ENCODE measurements around the gene DDX23. TPM values are rescaled to one million over a fixed set of nuclear protein-coding genes. Genes with fewer than 3 reads are reported as not detected.

DDX23 gene
- total and polyA plus RNA-seq, 4 donors = 36.6 to 86.7 (median 61.7) TPM

GRCh38 chr12:48819986-48820725 is 31.8 kb downstream of the DDX23 start:
- H3K4me1 ChIP-seq (ENCODE audit: control insufficient read depth in 5 of 5, insufficient read depth in 5 of 5, low read length in 5 of 5) = peaks cover 0 to 40% (median 9%) of the 10 kb centered on the region in 5 donors
- peaks cover 0 to 3% (median 0%) of the 10 kb centered on the region in 4 donors for H3K36me3 ChIP-seq (ENCODE audit: control insufficient read depth in 4 of 4, insufficient read depth in 4 of 4, low read length in 4 of 4)
- WGBS, 2 donors = 77 to 78% methylated on average over 5 of the region's 5 CpGs
- TF ChIP-seq CTCF (IDR thresholded peaks at IDR 0.05; ENCODE audit: control extremely low read depth, extremely low read depth) = no peak
- H3K9ac ChIP-seq (ENCODE audit: insufficient read depth in 1 of 2, low read length in 2 of 2) = no peak overlapping the region
- DNase-seq (no peak), ATAC-seq (ENCODE audit: insufficient read depth, low FRiP score) (no peak)
- no peak overlapping the region for H3K4me3 ChIP-seq
- H3K27me3 ChIP-seq (ENCODE audit: control insufficient read depth in 3 of 3, insufficient read depth in 3 of 3, low read length in 2 of 3) = no peaks in the 10 kb centered on the region
- H3K27ac ChIP-seq (ENCODE audit: low read depth in 1 of 2, low read length in 1 of 2) = no peak overlapping the region
- no peaks in the 10 kb centered on the region for H3K9me3 ChIP-seq (ENCODE audit: control insufficient read depth in 4 of 4, insufficient read depth in 3 of 4, low read length in 3 of 4)

GRCh38 chr12:48818831-48819590 is 33.0 kb downstream of the DDX23 start:
- peak in 1 of 3 donors; percentile 40 for DNase-seq
- H3K27ac ChIP-seq (ENCODE audit: low read depth in 1 of 2, low read length in 1 of 2) = no peak overlapping the region

GRCh38 chr12:48817873-48818830 is 33.8 kb downstream of the DDX23 start, which contains the start of gene CACNB3:
Gene CACNB3, plus strand, starts transcription at chr12:48818496. Its CDS starts 434 bp downstream, at chr12:48818930.
- Histone ChIP-seq H3K4me3 (peak within 1 kb of the TSS; percentile 69), H3K36me3 (ENCODE audit: control insufficient read depth in 4 of 4, insufficient read depth in 4 of 4, low read length in 4 of 4) (no peaks in the 10 kb centered on the region), H3K9ac (ENCODE audit: insufficient read depth in 1 of 2, low read length in 2 of 2) (peak within 1 kb of the TSS in 1 of 2 donors; percentile 37), H3K27me3 (ENCODE audit: control insufficient read depth in 3 of 3, insufficient read depth in 3 of 3, low read length in 2 of 3) (no peaks in the 10 kb centered on the region), H3K9me3 (ENCODE audit: control insufficient read depth in 4 of 4, insufficient read depth in 3 of 4, low read length in 3 of 4) (no peaks in the 10 kb centered on the region), H3K4me1 (ENCODE audit: control insufficient read depth in 5 of 5, insufficient read depth in 5 of 5, low read length in 5 of 5) (peaks cover 0 to 55% (median 9%) of the 10 kb centered on the region in 5 donors), H3K27ac (ENCODE audit: low read depth in 1 of 2, low read length in 1 of 2) (no peak within 1 kb of the TSS)
- ATAC-seq (ENCODE audit: insufficient read depth, low FRiP score) = no peak
- no peak for TF ChIP-seq CTCF (IDR thresholded peaks at IDR 0.05; ENCODE audit: control extremely low read depth, extremely low read depth)
- 0 to 1% methylated on average over 62 to 79 of the region's 79 CpGs for WGBS, 2 donors
- DNase-seq = peak; percentile 68 to 75 (median 69)

More at GRCh38 chr12:48818831-48819590, 33.0 kb downstream of the DDX23 start:
- 19 to 26% methylated on average over 27 to 37 of the region's 37 CpGs for WGBS, 2 donors
- Histone ChIP-seq H3K4me3 (peak overlapping the region; percentile 28), H3K4me1 (ENCODE audit: control insufficient read depth in 5 of 5, insufficient read depth in 5 of 5, low read length in 5 of 5) (peaks cover 0 to 48% (median 9%) of the 10 kb centered on the region in 5 donors), H3K9ac (ENCODE audit: insufficient read depth in 1 of 2, low read length in 2 of 2) (peak overlapping the region in 1 of 2 donors; percentile 37), H3K9me3 (ENCODE audit: control insufficient read depth in 4 of 4, insufficient read depth in 3 of 4, low read length in 3 of 4) (no peaks in the 10 kb centered on the region), H3K27me3 (ENCODE audit: control insufficient read depth in 3 of 3, insufficient read depth in 3 of 3, low read length in 2 of 3) (no peaks in the 10 kb centered on the region), H3K36me3 (ENCODE audit: control insufficient read depth in 4 of 4, insufficient read depth in 4 of 4, low read length in 4 of 4) (no peaks in the 10 kb centered on the region)
- no peak for ATAC-seq (ENCODE audit: insufficient read depth, low FRiP score)
- no peak for TF ChIP-seq CTCF (IDR thresholded peaks at IDR 0.05; ENCODE audit: control extremely low read depth, extremely low read depth)
